ENCODE results near the gene MAFG.

Gene MAFG

GRCh38 chr17:81908793-81909192 is 18.7 kb downstream of the MAFG start:
- DNase-seq: no peak

GRCh38 chr17:81907219-81908145 is 20.1 kb downstream of the MAFG start:
- no peak for DNase-seq

GRCh38 chr17:81906476-81907218 is 20.9 kb downstream of the MAFG start:
- no peak for DNase-seq

DNA sequence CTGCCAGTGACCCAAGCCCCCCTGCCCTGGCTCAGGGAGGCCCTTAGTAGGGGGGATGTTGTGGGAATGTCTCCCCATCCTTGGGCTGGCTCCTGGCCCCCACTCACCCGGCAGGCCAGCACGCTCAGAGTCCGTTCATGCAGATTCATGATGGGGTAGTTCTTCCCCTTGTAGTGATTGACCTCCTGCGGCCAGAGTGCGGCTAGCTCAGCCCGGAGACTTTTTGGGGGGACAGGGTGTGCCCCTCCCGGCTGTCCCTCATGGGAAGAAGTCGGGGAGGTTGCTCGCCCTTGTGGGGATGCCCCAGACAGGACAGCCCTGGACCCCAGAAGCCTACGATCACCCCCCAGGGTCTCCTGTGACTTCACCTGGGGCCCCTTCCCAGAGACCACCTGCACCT is 21.5 kb downstream of the MAFG start:
- DNase-seq: no peak

DNA sequence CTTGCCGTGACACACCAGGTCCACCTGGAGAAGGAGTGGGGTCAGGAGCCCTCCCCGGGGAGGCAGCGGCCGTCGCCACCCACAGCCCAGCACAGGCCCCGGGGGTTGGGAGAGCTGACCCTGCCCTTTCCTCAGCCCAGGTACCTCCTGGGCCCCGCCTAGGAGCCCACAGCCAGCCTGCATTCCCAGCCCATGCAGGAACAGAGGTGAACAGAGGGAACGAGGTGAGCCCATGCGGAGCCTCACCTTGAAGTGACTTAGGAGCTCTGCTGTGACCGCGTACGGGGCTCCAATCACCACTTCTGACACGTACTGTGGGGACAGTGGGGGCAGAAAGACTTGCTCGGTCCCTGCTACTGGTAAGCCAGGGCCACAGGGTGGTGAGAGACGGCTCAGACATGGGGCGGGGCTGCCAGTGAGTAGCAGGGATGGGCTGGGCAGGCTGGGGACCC is 22.1 kb downstream of the MAFG start:
- no peak for DNase-seq

DNA sequence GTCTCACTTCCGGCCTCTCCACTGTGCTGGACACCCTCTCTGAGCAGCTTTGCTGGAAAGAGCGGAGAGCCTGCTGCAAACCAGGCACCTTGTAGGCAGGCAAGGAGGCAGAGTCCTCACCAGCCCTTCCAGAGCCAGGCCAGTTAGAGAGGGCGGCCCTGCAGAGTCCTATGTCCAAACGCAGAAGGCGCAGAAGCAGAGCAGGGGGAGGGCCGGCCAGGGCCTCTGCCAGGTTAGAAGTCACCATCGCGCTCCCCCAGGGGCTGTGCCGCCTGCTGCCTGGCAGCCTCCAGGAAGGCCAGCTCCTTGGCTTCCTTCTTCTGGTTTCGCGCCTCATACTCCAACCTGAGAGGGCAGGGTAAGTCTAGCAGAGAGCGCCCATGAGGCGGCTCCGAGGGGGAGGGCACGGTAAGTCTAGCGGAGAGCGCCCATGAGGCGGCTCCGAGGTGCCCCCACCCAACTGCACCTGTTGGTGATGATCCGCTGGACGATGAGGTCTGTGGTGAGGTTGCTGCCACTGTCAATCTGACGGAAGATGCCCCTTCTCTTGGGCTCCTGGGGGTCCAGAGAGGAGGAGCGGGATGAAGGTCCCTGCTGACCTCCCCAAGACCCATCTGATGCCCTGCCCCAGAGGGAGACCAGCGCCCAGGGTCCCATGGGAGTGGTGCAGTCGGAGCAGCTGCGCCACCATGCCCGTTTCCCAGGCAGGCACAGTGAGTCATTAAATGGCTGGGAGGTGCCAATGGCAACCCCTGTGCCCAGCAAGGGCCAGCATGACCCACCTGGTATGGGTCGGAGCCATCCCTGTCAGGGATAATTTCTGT is 22.7 kb downstream of the MAFG start:
- DNase-seq: no peak

DNA sequence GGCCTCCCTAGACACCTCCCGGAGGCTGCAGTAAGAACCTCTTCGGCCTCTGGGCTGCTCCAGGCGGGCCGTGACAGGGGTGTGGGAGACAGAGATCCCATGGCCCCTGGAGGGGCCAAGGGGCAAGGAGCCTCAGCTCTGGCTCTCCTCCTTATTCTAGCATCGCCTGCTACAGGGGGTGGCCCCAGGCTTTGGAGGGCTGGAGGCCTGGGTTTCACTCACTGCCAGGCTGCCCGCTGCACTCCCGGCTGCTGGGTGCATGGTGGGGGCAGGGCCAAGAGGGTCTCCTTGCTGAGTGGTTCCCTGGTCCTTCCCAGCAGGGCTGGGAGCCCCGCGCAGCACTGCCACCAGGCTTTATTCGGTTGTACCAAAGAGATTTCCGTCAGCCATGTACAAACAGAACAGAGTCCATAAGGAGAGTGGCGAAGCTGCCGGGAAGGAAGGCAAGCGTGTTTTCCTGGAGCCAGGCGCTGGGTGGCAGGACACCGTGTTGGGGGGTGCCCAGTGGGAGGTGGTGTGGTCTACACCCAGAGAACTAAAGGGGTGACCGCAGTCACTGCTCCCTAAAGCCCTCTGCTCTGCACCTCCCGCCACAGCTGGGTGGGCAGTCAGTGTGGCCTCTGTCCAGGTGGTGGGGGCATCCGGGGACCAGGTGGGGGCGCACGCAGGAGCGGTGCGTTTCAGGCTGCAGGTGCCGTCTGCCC is 23.5 kb downstream of the MAFG start:
- DNase-seq: no peak

GRCh38 chr17:81903415-81903831 is 24.1 kb downstream of the MAFG start:
- no peak for DNase-seq

GRCh38 chr17:81902653-81903414 is 24.7 kb downstream of the MAFG start:
- DNase-seq: no peak

DNA sequence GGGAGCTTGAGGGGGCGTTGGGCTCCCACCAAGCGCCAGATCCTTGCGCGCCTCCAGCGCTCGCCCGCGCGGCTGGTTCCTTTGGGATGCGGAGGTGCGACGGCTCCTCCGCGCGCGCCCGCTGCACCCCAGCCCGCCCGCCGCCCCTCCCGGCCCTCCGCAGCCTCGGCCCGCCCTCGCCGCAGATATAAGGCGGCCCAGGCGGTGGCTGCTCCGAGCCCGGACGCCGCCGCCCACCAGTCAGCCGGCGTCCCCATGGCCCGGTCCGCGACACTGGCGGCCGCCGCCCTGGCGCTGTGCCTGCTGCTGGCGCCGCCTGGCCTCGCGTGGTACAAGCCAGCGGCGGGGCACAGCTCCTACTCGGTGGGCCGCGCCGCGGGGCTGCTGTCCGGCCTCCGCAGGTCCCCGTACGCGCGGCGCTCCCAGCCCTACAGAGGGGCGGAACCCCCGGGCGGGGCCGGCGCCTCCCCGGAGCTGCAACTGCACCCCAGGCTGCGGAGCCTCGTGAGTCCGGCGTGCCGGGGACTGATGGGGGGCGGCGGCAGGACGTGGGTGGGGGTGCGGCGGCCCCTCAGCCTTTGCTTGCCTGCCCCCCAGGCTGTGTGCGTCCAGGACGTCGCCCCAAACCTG is 25.4 kb downstream of the MAFG start, which contains the start of gene NPB:
NPB (plus strand) TSS at position 216 of the 630 bp plus-strand sequence; CDS start at position 256, 40 bp downstream.
- no peak for DNase-seq

- DNase-seq: no peak
These were observed 26.1 kb downstream of the MAFG start for GRCh38 chr17:81901167-81902022.

DNA sequence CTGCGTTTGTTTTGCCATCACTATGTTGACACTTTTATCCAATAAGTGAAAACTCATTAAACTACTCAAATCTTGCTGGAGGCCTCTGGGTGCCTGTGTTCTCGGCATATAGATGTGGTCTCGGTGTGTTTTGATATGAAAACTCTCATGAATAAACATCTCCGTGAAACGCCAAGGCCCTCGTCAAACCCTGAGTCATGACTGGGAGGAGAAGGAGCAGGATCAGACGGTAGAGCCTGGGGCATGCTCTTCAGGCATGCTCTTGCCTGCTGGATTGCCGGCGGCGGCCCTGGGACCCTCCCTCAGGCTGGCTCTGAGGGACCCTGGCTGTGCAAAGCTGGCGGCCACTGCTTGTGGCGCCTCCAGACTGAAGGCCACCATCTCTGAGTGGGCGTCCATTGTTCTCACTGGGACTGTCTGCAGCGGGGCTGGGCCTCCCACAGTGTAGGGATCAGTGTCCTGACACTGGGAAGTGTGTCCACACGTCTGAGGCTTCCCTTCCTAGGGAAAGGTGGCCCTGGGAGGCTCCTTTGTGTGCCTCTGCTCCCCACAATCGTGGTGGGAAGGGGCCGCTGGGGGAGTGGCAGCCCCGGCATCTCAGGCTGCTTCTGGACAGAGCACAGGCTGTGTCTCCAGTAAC is 27.2 kb downstream of the MAFG start:
- DNase-seq: no peak

- no peak for DNase-seq
These were observed 27.9 kb downstream of the MAFG start for GRCh38 chr17:81899514-81900166.

DNA sequence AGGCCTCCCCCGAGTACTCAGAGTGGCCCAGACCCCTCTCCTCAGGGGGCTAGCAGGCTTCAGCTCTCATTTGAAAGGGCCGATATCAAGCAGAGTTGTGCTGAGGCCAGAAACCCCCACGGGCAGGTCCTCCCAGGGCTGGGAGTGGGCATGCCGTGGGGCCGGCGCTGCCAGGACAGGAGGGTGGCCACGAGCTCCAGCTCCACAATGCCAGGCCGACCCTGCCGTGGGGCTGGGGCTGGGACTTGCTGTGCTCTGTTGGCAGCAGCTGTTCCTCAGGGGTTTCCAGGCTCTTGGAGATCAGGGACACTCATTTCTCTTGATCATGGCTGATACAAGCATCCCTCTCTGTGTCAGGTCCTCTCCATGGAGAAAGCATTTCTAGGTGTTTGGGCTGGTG is 28.6 kb downstream of the MAFG start:
- no peak for DNase-seq

DNA sequence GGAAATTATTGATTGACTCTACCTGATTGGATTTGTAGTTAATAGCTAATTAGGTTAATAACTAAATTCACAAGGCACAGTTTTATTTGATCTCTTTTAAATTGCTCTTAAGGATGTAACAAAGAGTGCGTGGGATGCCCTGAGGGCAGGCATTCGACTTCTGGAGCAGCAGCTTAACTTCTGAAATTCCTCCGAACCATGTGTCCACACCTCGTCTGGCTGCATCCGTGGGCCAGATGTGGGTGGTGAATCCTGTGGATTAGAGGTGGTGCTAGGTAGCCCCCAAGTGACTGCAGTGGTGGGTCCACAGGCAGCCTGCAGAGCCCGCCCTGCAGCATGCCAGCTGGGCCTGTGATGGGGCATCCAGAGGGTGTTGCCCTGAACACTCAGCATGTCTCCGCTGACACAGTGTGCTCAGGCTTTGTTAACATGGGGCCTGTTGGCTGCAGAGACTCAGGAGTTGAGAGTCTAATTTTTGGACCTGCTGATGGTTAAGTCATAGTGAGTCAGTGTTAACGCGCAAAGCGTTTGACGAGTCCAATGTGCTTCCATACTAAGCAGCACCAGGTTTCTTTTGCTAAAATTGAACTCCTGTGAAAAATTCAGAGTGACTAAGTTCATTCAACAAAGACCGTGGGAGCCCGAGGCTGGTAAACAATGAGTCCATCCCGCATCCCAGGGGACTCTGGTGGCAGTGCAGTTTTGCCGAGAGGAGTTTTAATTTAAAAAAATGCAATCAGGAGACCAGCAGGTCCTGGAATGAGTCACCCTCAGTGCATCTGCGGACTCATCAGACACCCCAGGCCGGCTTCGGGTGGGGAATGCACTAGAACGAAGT is 29.3 kb downstream of the MAFG start:
- no peak for DNase-seq

- no peak for DNase-seq
These were observed 32.1 kb downstream of the MAFG start for GRCh38 chr17:81895400-81895799.

DNA sequence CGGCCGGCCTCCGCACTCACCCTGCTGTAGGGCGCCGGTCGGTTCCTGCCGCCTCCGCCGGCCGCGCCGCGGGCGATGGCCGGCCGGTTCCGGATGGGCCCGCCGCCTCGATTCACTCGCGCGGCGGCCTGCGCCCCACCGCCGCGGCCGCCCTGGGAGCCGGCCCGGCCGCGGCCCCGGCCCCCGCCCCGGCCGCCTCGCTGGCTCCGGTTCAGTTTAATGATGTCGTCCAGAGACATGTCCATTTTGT is 36.3 kb downstream of the MAFG start:
- DNase-seq: no peak

All from DMS 273 treated with DMSO at 0.1 percent for 48 hours (cell line).